ENCODE measurements around the gene SLC29A2.

GRCh38 chr11:66322732-66323427 lies 48.7 kb downstream of the SLC29A2 start:
- no peak for TF ChIP-seq EZH2 (IDR thresholded peaks at IDR 0.05)
- TF ChIP-seq POLR2AphosphoS5 (IDR thresholded peaks at IDR 0.05; ENCODE audit: borderline replicate concordance, low read depth, low read length) = no peak

Measured in SK-N-MC (cell line).